ENCODE measurements around the gene SUPT7L.

DNA sequence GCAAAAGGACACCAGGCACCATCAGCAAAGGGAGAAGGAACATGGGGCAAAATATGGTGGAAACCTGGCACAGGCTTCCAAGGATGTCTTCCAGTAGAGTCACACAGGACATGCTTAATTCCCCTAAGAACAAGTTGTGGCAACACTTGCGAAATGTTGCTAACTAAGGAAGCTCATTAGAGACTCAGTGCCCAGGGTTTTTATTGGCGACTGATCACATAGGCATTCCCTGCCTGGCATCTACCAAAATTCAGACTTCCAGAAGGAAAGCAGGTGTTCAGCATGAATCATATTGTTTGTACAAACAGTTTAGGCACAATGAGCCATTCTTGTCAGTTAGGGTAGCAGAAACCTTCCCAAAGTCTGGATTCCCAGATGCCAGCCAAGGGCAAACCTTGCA, 26.0 kb upstream of the SUPT7L start:
- TF ChIP-seq POLR2AphosphoS5 (IDR thresholded peaks at IDR 0.05; ENCODE audit: low read depth, low read length) (no peak), SPI1 (IDR thresholded peaks at IDR 0.05; ENCODE audit: low read depth, low read length) (no peak)

Data from GM12891 (cell line).